Pancreas (tissue), 10 donors: ENCODE results near the gene DNAH6. TPM values are rescaled to one million over a fixed set of nuclear protein-coding genes. Genes with fewer than 3 reads are reported as not detected.

Source experiments
- ATAC-seq, 4 donors: fragments of 200-7000 bp; cut with Tn5 transposase; one replicate each; pipeline versions ENCODE4 v1.8.0 to v1.9.1; 2020; ENCODE audit warnings: mild to moderate bottlenecking in 4 of 4, moderate library complexity in 4 of 4
- DNase-seq, 6 donors: peaks; one replicate each; pipeline ENCODE4 v3.0.0-alpha.2; 2020
- FAIRE-seq: peaks from 2 replicates; lab custom pipeline; 2012; peaks lifted over from hg19 to GRCh38; lab: Jason Lieb, UNC
- H3K27ac ChIP-seq, 4 donors: fragments of 200-600 bp; sonication (generic); 1 replicate in 3 of 4; 2 replicates in 1 of 4; pipeline versions ENCODE4 v1.5.0 to v1.8.0; 2020
- H3K27me3 ChIP-seq, 4 donors: fragments of 200-600 bp; one replicate each; pipeline ENCODE4 v1.8.0; 2021
- H3K36me3 ChIP-seq, 3 donors: fragments of 200-600 bp; sonication (generic) in 1 of 3; one replicate each; pipeline versions ENCODE4 v1.5.0 to v1.8.0; 2020 to 2021
- H3K4me1 ChIP-seq, 3 donors: fragments of 200-600 bp; one replicate each; pipeline ENCODE4 v1.8.0; 2021
- H3K4me3 ChIP-seq, 4 donors: fragments of 200-600 bp; sonication (generic) in 2 of 4; one replicate each; pipeline versions ENCODE4 v1.5.0 to v1.8.0; 2020 to 2021
- H3K9me3 ChIP-seq, 4 donors: fragments of 200-600 bp; one replicate each; pipeline ENCODE4 v1.8.0; 2021
- WGBS, 2 donors: extraction: QIAGEN DNeasy Blood & Tissue Kit; methylation state at CpG; one replicate each; pipeline ENCODE4 v1.1.7; 2013; 5-methylcytosine and 5-hydroxymethylcytosine counted together
- intact Hi-C, 3 donors: fragments of 100-400 bp; cut with DNase I; formaldehyde crosslinking; loops; one replicate each; pipeline versions ENCODE4 v1.11.1 to v1.14.2; 2022
- polyA plus RNA-seq, 2 donors: library from polyadenylated mRNA; stranded (reverse); fragments of 200-250 nt; gene quantifications; one replicate each; pipeline ENCODE4 v1.2.3, GENCODE V29; 2013
- total RNA-seq, 6 donors: library from RNA; stranded (reverse); fragmentation: NEBNext Ultra II Directional in 4 of 6; extraction: Animal tissue kit (Norgen Biotek cat#: 25700) in 4 of 6; gene quantifications; one replicate each; pipeline versions ENCODE4 v1.2.1 to v1.2.4, GENCODE V29; 2021 to 2023
- TF ChIP-seq, protein P1 (sequence below), 4 donors: fragments of 200-600 bp; sonication (generic) in 3 of 4; IDR thresholded peaks; one replicate each; pipeline versions ENCODE4 v1.5.0 to v1.8.0; 2021; ENCODE audit warnings: antibody characterized with exemption in 4 of 4
- donor health status: healthy with polysubstance abuse.
- donor health status: DM: no; HTN: no; CAD: no; lungs with moderate emphysema.
- donor health status: DM: no; HTN: no; CAD: no.
- donor health status: control.
- donor health status: control.
- donor health status: Bipolar disorder and iron deficiency.
- donor health status: DM: yes; HTN: yes; CAD: no.
- donor health status: DM: no; HTN: no; CAD: no.
- donor health status: DM: no; HTN: no; CAD: no.
- donor health status: DM: yes; HTN: yes; CAD: no.

Gene DNAH6
- total and polyA plus RNA-seq, 8 donors = 0.19 to 1.6 (median 0.81) TPM

GRCh38 chr2:84641021-84641420 lies 124.7 kb downstream of the DNAH6 start:
- H3K27ac ChIP-seq = no peak overlapping the region
- no peaks in the 10 kb centered on the region for H3K4me1 ChIP-seq
- FAIRE-seq = no peak
- TF ChIP-seq, protein P1, sequence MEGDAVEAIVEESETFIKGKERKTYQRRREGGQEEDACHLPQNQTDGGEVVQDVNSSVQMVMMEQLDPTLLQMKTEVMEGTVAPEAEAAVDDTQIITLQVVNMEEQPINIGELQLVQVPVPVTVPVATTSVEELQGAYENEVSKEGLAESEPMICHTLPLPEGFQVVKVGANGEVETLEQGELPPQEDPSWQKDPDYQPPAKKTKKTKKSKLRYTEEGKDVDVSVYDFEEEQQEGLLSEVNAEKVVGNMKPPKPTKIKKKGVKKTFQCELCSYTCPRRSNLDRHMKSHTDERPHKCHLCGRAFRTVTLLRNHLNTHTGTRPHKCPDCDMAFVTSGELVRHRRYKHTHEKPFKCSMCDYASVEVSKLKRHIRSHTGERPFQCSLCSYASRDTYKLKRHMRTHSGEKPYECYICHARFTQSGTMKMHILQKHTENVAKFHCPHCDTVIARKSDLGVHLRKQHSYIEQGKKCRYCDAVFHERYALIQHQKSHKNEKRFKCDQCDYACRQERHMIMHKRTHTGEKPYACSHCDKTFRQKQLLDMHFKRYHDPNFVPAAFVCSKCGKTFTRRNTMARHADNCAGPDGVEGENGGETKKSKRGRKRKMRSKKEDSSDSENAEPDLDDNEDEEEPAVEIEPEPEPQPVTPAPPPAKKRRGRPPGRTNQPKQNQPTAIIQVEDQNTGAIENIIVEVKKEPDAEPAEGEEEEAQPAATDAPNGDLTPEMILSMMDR (IDR thresholded peaks at IDR 0.05) = no peak
- ATAC-seq = no peak
- no peaks in the 10 kb centered on the region for H3K9me3 ChIP-seq
- no peaks in the 10 kb centered on the region for H3K36me3 ChIP-seq
- no peaks in the 10 kb centered on the region for H3K27me3 ChIP-seq
- no peak for DNase-seq
- WGBS, 2 donors = 80 to 92% methylated on average over 1 of the region's 1 CpG
- no peak overlapping the region for H3K4me3 ChIP-seq
- intact Hi-C loops = no loop called here

DNA sequence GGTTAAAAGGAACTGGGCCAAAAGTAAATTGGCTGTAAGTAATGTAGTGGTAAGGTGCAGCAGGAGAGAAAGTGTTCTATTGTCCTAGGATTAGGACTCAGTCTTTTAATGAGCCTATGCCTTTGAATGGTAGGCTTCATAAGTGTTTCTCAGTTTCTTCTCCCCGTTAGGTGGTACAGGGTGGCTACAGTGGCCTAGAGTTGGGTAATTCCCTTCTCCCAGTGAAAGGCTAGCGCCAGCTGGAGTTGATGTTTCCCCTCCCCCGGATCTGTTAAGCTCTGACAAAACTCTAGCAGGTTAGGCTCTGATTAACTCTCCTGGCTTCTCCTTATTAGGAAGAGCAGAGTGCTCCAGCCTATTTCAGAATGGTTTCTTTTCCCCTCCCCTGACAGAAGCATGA lies 127.7 kb downstream of the DNAH6 start:
- H3K4me3 ChIP-seq = no peak overlapping the region
- TF ChIP-seq, protein P1 (IDR thresholded peaks at IDR 0.05) = no peak
- H3K27ac ChIP-seq = no peak overlapping the region
- H3K9me3 ChIP-seq = no peaks in the 10 kb centered on the region
- WGBS, 2 donors = 80 to 85% methylated on average over 3 of the region's 3 CpGs
- H3K27me3 ChIP-seq = no peaks in the 10 kb centered on the region
- no peaks in the 10 kb centered on the region for H3K36me3 ChIP-seq
- FAIRE-seq (no peak), DNase-seq (no peak), ATAC-seq (no peak)
- no peaks in the 10 kb centered on the region for H3K4me1 ChIP-seq
- intact Hi-C loops = no loop called here

- Histone ChIP-seq H3K9me3 (no peaks in the 10 kb centered on the region), H3K36me3 (no peaks in the 10 kb centered on the region), H3K4me1 (no peaks in the 10 kb centered on the region), H3K27ac (no peak overlapping the region), H3K27me3 (no peaks in the 10 kb centered on the region), H3K4me3 (no peak overlapping the region)
- ATAC-seq = no peak
- DNase-seq = no peak
- intact Hi-C loops = no loop called here
- TF ChIP-seq, protein P1 (IDR thresholded peaks at IDR 0.05) = no peak
- no peak for FAIRE-seq
These were observed 130.2 kb downstream of the DNAH6 start for GRCh38 chr2:84646514-84646913.

DNA sequence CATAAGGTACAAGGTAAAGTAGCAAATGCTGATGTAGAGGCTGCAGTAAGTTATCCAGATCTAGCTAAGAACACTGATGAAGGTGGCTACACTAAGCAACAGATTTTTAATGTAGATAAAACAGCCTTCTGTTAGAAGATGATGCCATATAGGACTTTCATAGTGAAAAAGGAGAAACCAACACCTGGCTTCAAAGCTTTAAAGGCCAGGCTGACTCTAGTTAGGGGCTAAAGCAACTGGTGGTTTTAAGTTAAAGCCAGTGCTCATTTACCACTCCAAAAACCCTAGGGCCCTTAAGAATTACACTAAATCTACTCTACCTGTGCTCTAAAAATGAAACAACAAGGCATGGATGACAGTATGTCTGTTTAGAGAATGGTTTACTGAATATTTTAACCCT lies 131.0 kb downstream of the DNAH6 start:
- FAIRE-seq = no peak

DNA sequence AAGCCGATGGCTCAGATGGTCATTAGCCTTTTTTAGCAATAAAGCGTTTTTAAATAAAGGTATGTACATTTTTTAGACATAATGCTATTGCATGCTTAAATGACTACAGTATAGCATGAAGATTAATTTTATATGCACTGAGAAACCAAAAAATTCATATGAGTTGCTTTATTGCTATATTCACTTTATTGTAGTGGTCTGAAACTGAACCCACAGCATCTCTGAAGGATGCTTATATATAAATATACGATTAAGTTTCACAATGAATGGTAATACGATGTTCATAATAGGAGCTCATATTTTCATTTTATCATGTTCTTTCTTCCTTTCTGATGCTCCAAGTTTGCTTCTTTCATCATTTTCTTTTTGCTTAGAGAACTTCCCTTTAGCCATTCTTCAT lies 132.8 kb downstream of the DNAH6 start:
- WGBS, 2 donors = 74 to 88% methylated on average over 4 of the region's 4 CpGs
- H3K9me3 ChIP-seq = no peaks in the 10 kb centered on the region
- FAIRE-seq = no peak
- no peaks in the 10 kb centered on the region for H3K27me3 ChIP-seq
- ATAC-seq = no peak
- H3K4me3 ChIP-seq = no peak overlapping the region
- DNase-seq = no peak
- no peak overlapping the region for H3K27ac ChIP-seq
- H3K4me1 ChIP-seq = no peaks in the 10 kb centered on the region
- H3K36me3 ChIP-seq = no peaks in the 10 kb centered on the region
- TF ChIP-seq, protein P1 (IDR thresholded peaks at IDR 0.05) = no peak
- intact Hi-C loops = no loop called here

More for the DNA sequence above, 131.0 kb downstream of the DNAH6 start:
- TF ChIP-seq, protein P1 (IDR thresholded peaks at IDR 0.05) = no peak
- ATAC-seq (no peak), DNase-seq (no peak)
- no peaks in the 10 kb centered on the region for H3K9me3 ChIP-seq
- H3K36me3 ChIP-seq = no peaks in the 10 kb centered on the region
- no peaks in the 10 kb centered on the region for H3K27me3 ChIP-seq
- no peaks in the 10 kb centered on the region for H3K4me1 ChIP-seq
- no peak overlapping the region for H3K27ac ChIP-seq
- intact Hi-C loops = no loop called here
- H3K4me3 ChIP-seq = no peak overlapping the region
